NCI-H524 treated with DMSO at 0.1 percent for 48 hours (cell line): ENCODE measurements around the gene C3orf33.
"Not testable (repeated sequence)": the region's sequence is repeated elsewhere in the genome, so short reads cannot be mapped to it uniquely, and the experiment has no call there.

Experiments used
- DNase-seq: peaks from one replicate; lab custom pipeline; 2025; lab: John Stamatoyannopoulos, UW

Gene C3orf33, protein sequence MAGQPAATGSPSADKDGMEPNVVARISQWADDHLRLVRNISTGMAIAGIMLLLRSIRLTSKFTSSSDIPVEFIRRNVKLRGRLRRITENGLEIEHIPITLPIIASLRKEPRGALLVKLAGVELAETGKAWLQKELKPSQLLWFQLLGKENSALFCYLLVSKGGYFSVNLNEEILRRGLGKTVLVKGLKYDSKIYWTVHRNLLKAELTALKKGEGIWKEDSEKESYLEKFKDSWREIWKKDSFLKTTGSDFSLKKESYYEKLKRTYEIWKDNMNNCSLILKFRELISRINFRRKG

DNA sequence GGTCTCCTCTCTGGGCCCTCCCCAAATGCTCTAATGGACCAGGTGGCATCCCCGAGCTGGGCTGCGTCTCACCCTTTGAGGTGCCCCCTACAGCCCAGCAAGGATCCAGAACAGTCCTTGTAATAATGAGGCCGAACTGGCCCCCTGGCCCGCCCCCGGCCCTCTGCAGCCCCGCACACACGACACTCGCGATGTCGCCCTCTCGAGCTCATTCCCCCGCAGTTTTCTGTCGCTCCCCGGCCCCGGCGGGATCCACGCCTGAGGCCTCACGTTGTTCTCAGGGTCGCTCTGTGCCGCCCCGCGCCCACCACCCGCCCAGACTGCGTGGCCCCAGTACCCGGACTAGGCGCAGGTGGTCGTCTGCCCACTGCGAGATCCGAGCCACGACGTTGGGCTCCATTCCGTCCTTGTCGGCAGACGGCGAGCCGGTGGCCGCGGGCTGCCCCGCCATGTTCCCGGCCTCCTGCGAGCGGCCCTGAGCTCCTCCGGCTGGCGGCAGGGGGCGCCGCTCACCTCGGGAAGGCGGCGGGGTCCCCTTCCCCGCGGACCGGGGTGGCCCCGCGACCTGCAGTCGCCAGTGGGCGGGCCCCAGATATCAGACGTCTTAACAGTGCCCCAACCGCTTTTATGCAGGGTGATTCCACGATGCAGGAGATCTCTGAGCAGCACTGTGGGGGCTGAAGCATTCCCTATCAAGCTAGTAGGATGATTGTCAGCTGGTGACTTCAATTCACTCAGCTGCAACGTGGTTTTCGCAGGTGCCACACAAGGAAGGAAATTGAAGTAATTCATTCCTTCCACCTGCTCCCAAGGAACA is at the start of gene C3orf33:
C3orf33 (minus strand) TSS at position 477 of the 817 bp plus-strand sequence; CDS start at position 451, 26 bp downstream.
- peak; percentile 63 for DNase-seq

DNA sequence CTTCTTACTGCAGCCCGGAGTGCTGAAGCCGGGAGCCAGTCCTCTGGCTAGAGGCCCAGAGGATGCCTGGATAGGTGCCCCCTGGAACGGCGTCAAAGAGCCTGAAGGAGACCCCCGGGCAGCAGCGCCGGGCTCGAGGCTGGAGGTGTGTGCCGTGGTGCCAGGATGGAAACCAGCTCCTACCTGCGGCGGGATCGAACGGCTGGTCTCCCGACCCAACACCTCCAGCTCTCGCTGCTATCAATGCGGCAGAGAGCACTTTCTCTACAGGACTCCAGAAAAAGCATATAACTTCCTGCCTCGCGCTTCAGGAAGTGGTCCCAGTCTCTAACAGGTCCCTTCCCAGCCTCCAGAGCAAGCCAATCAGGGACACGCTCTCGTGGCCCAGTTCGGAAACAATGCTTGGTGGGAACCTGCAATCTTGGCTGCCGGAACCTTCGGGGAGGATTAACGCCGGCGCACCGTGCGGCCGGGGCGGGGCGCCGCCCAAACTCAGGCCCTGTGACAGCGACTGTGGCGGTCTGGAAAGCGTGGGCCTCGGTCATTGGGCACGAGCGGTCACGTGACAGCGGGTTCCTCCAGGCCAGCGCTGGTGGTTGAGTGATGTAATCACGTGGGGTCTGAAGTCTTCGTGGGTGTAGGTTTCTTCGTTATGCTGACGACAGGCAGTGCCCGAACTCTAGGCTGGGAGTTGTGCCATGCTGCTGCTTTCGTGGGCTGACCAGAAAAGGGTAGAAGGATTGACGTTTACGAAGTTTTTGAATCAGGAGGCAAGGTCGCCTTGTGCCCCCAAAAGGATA is 48.3 kb upstream of the C3orf33 start, which contains the start of gene SLC33A1:
SLC33A1 (minus strand) TSS at position 287 of the 800 bp plus-strand sequence. CDS start 430 bp downstream, outside the sequence.
- peak; percentile 99 for DNase-seq

DNA sequence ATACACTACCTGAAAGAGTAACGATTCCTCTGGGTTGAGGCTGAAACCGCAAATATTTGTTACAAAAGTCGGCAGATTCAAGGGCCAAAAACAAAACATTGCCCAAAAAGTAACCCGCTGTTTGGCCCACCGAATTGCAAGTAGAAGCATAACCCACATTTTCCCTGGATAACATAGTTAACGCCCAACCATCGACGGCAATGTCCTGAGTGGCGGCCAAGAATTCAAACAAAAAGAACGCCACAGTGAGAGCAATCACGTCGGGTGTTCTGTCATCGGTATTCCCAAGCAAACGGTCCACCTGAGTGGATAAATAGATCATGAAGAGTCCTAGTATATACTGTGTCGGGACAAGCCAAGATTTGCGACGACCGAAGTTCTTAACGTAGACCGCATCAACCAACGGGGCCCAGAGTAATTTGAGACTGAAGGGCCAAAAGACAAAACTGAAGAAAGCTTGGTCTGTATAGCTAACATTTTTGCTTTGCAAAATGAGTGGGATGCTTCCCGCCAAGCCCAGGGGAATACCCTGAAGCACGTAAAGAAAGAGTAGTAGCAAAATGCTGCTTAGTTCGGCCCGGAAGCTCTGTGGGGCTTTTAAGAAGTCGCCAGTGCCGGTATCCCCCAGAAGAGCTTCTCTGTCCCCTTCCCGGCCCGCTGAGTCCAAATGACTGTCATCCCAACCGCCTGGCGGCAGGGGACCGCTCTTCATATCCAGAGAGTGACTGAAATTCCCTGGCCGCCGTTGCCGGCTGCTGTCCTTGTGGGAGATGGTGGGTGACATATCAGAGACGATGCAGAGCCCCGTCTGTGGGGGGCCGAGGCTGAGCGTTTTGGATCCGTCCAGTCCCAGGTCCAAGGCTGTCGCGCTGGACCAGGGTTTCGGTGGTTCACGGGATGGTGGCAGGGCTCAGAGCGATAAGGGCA is 47.4 kb upstream of the C3orf33 start:
- no peak for DNase-seq

DNA sequence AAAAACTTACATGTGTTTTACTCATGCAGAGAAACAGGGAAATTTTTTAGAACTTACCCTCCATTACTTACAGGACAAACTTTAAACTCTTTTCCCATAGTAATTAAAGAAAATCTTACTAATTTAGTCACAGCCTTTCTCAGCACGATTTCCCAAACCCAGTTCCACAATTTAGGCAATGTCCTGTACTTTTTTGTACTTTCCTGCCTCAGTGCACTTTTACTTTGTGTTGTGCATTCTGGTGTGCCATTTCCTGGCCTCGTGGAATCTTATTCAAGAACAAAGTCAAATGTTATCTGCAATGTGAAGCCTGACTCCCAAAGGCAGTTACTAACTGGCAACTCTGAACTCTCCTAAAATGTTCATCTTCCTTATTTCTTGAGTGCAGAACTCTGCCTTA is 46.3 kb upstream of the C3orf33 start:
- DNase-seq = no peak

DNA sequence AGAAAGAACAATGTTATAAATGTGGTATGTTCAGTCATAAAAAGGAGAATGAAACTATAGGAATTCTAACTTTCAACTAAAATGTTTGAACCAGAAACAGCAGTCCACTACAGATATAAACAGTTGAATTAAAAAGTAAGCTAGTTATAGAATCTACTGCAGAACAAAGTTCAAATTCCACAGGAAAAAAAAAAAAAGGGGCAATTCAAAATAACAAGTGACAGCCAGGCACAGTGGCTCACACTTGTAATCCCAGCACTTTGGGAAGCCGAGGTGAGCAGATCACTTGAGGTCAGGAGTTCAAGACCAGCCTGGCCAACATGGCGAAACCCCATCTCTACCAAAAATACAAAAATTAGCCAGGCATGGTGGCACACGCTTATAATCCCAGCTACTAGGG is 43.3 kb upstream of the C3orf33 start:
- not testable (repeated sequence) for DNase-seq

DNA sequence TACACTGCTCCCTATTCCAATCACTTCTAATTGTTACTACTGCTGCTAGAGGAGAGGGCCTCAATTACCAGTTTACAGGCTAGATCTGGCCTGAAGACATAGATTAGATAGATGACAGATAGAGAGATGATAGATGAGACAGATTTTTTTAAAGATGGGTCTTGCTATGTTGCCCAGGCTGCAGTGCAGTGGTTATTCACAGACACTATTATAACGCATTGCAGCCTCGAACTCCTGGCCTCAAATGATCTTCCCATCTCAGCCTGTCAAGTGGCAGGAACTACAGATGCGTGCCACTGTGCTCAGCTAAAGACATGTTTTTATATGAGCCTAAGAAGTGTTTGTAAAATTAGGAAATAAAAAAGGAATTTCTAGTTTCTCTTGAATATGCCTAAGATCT is 41.9 kb upstream of the C3orf33 start:
- no peak for DNase-seq

DNA sequence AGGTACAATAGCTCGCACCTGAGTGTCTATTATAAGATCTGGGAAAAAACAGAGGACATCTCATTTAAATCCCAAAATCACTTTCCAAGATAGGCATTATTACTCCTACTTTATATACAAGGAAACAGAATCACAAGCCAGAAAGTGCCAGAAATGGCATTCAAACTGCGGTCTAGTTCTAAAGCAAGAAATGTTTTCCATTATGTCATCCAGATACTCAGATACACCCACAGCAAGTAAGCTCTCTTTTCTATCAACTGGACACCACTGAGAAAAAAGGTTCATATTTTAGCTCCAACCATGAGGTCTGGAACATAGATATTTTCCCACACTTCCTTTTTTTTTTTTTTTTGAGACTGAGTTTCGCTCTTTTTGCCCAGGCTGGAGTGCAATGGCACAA is 40.0 kb upstream of the C3orf33 start:
- no peak for DNase-seq

DNA sequence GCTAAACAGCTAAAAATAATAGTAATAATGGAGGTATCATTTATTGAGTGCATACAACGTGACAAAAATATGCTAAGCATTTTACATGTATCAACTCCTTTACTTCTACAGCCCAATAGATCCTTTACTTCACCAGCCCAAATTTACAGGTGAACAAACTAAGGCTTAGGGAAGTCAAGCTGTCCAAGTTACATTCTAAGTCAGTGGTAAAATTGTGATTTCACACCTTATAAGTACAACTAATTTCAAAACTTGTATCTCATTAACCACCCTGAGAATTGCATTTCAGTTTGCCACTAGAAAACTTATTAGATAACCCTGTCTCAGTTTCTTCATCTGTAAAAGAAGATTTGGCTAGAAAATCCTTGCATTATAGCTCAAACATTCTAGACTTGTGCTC is 37.5 kb upstream of the C3orf33 start:
- DNase-seq = no peak

DNA sequence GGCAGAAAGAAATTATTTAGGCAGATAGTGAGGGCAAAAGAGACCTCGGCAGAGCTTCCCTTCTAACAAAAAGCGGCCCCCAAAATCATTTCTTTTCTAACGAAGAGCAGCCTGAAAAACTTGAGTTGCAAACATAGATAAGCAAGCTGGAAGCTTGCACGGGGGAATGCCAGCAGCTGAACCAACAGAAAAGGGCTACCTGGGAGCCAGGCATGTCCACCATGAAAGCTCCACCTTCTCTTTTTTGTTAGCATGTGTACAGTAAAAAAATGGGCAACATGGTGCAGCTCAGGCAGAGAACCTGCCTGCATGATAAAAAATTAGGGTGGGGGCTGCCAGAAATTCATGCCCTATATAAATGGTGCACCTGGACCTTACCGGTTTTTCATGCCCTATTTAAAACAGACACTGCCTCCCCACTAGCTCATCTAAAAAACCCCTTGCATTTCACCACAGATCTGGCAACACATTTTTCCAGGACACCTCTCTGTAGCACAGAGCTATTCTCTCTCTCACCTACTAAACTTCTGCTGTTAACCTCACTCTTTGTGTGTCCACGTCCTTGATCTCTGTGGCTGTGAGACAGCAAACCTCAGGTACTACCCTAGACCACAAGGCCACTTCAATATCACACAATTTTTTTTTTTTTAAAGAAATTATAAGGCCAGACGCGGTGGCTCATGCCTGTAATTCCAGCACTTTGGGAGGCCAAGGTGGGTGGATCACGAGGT is 29.4 kb upstream of the C3orf33 start:
- DNase-seq = no peak

DNA sequence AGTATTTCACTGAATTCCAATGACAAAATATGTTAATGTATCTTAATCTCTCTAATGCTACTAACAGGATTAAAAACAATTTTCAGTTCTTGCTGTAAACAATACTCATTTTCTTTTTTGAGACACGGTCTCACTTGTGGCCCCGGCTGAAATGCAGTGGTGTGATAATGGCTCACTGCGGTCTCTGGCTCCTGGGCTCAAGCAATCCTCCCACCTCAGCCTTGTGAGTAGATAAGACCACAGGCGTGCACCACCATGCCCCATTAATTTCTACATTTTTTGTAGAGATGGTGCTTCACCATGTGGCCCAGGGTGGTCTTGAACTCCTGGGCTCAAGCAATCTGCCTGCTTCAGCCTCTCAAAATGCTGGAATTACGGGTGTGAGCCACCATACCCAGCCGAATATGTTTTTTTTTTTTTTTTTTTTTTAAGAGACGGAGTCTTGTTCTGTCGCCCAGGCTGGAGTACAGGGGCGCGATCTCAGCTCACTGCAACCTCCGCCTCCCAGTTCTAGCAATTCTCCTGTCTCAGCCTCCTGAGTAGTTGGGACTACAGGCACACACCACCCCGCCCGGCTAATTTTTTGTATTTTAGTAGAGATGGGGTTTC is 22.5 kb upstream of the C3orf33 start:
- not testable (repeated sequence) for DNase-seq

DNA sequence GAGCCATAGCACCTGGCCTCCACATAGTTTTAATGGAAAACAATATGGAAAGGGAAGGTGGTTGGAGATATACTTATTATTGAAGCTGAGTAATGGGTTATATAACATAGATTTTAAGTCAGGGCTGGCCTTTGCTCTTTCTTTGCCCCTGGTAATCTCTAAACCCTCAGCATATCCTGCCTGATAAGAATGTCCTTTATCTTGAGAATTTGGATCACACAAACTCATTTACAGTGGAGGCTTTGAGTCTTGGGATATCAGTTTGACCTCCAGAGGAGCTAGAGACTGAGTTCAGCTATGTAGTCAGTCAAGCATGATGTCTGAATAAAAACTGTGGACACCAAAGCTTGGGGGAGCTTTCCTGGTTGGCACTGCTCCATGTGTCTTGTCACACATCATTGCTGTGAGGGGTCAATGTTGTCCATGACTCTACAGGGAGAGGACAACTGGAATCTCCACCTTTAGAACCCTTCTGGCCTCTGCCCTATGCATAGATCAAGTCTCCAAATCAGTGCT is 9.0 kb upstream of the C3orf33 start:
- DNase-seq = no peak

DNA sequence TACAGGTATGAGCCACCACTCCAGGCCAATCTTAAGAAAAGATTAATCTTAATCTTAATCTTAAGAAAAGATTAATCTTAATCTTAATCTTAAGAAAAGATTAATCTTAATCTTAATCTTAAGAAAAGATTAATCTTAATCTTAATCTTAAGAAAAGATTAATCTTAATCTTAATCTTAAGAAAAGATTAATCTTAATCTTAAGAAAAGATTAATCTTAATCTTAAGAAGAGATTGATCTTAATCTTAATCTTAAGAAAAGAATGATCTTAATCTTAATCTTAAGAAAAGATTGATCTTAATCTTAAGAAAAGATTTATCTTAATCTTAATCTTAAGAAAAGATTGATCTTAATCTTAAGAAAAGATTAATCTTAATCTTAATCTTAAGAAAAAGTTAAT is 7.1 kb upstream of the C3orf33 start:
- not testable (repeated sequence) for DNase-seq

DNA sequence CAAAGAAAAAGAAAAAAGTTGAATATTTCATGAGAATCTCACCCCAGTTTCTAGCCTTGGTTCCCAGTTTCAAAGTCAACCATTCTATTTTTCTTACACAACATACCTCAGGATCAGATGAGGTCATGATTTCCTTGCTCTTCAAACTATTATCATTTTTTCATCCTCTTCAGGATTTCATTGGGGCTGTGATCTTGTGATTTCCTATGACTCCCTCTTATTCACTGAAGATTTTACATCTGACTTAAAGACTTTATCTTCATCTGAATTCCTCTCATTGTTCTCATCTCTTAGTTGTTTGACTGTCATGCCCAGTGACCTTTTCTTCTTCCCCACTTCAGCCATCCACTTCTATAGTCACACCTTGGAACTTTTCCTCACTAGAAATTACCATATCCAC is 3.1 kb upstream of the C3orf33 start:
- DNase-seq = no peak

DNA sequence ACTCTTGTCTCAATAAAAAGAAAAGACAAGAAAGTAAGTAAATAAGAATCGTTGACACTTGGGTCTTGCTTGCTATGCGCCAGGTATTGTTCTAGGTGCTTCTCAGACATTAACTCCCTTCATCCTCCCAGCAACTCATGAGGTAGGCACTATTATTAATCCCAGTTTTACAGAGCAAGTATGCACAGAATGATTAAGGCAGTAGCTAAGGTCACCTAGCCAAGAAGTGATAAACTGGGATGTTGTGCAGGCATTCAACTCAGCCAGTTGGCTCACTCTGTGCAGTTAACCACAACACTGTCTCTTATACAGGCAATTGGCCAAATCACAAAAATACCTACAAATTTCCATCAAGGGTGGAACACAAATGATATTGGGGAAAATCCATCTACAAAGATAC is 1.7 kb upstream of the C3orf33 start:
- DNase-seq = no peak

DNA sequence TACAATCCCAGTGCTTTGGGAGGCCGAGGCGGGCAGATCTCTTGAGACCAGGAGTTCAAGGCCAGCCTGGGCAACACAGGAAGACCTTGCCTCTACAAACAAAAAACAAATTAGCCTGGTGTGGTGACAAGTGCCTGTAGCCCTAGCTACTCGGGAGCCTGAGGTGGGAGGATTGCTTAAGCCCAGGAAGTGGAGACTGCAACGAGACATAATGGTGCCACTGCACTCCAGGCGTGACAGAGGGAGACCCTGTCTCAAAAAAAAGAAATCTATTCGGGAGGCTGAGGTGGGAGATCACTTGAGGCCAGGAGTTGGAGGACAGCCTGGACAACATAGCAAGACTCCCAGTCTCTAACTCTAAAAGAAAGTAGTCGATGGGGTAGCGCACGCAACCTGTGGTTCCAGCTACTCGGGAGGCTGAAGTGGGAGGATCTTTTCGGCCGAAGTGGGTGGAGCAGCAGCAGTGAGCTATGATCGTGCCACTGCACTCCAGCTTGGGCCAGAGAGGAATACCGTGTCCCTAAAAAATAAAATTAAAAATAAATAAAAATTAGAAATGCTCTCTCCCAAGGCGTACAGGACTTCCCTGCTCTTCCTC is 775 bp downstream of the C3orf33 start:
- no peak for DNase-seq

DNA sequence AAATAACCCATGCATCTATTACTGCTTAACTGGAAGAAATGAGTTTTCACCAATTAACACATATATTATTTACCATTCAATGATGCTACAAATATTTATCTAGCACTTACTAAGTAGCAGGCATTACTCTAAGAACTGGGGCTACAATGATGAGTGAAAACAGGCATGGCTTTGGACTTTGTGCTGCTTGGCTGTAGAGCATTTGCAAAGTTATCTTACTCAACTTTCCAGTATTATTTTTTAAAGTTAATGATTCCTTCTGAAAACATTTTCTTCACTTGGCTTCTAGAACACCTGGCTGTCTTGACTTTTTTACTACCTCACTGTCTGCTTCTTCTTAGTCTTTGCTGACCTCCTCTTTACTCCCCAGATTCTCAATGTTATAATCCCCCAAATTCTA is 1.8 kb downstream of the C3orf33 start:
- no peak for DNase-seq

DNA sequence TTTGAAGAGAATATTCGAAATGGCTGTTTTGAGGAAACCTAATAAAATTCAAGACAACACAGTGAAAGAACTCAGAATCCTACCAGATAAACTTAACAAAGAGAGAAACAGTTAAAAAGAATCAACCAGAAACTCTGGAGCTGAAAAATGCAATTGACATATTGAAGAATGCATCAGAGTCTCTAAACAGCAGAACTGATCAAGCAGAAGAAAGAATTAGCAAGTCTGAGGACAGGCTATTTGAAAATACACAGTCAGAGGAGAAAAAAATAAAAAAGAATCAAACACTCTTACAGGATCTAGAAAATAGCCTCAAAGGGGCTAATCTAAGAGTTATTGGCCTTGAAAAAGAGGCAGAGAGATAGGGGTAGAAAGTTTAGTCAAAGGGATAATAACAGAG is 13.5 kb downstream of the C3orf33 start:
- no peak for DNase-seq

DNA sequence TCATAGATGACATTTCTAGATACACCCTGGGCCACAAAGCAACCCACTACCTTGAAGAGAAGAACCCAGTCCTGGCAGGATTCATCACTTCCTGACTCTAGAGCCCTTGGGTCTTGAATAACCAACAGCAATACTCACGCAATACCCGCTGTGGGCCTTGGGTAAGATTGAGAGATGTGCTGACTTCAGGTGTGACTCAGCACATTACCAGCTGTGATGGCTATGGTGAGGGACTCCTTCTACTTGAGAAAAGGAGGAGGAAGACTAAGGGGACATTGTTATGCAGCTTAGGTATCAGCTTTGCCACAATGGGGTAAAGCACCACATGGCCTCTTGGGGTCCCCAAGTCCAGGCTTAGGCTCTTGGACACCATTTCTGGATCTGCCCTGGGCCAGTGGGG is 14.9 kb downstream of the C3orf33 start:
- DNase-seq = no peak

DNA sequence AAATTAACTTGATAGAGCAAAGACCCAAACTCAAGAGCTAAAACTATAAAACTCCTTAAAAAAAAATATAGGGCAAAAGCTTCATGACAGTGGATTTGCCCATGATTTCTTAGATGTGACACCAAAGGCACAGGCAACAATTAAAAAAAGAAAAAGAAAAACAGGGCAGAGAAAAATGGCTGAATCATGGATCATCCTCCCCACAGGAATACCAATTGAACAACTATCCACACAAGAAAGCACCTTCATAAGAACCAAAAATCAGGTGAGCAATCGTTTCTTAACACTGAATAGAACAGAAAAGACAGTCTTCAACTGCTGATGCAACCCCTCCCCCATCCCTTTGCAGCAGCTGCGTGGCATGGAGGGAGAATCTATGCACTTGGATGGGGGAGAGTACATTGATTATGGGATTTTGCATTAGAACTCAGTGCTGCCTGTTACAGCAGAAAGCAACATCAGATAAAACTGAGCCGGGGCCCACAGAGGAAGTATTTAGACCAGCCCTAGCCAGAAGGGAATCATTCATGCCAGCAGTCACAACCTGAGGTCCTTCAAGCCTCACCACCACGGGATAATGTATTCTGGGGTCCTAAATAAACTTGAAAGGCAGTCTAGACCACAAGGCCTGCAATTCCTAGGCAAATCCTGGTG is 15.7 kb downstream of the C3orf33 start:
- DNase-seq = no peak
